GM12874 (cell line): ENCODE measurements around the gene PA2G4.

ENCODE experiments used
- CTCF ChIP-seq: IDR thresholded peaks from 2 replicates; pipeline ENCODE4 v1.5.1; 2011; ENCODE audit warnings: low read depth, mild to moderate bottlenecking, control low read depth, low read length, moderate library complexity; ENCODE audit not compliant: insufficient read depth

The PA2G4 gene

GRCh38 chr12:56115329-56115728, 11.0 kb downstream of the PA2G4 start:
- TF ChIP-seq CTCF: no peak

- no peak for TF ChIP-seq CTCF
These were observed 12.1 kb downstream of the PA2G4 start, which contains the start of gene RPL41 for GRCh38 chr12:56116267-56117081. Gene RPL41 (plus strand): TSS chr12:56116633.

GRCh38 chr12:56117778-56118687, 13.7 kb downstream of the PA2G4 start, which contains the start of gene ZC3H10:
Gene ZC3H10 (plus strand): TSS chr12:56118266. CDS start chr12:56120563, 2,297 bp downstream.
- peak; percentile 60 for TF ChIP-seq CTCF

GRCh38 chr12:56118688-56119357, 14.5 kb downstream of the PA2G4 start:
- TF ChIP-seq CTCF: no peak

- peak; percentile 64 for TF ChIP-seq CTCF
These were observed 15.0 kb downstream of the PA2G4 start for GRCh38 chr12:56119361-56119796.

GRCh38 chr12:56120158-56120846, 15.9 kb downstream of the PA2G4 start:
- no peak for TF ChIP-seq CTCF
